ENCODE data around the gene VRK1. TPM values are rescaled to one million over a fixed set of nuclear protein-coding genes. Genes with fewer than 3 reads are reported as not detected.
"Not testable (repeated sequence)": the region's sequence is repeated elsewhere in the genome, so short reads cannot be mapped to it uniquely, and the experiment has no call there.

VRK1 gene
- polyA plus RNA-seq, 2 of the 4 experiments (the other 2 are of a cell fraction): 32.2 to 34.2 TPM

- POLR2A ChIA-PET: no interaction called here
- ATAC-seq (no peak), DNase-seq (ENCODE audit: low read depth in 1 of 2, low spot score in 1 of 2) (no peak), FAIRE-seq (no peak)
- TF ChIP-seq SMC3 (IDR thresholded peaks at IDR 0.05) (no peak), MAX (IDR thresholded peaks at IDR 0.05) (no peak), NPAS2 (CRISPR knock-in tag; IDR thresholded peaks at IDR 0.05; ENCODE audit: borderline replicate concordance) (no peak), RNF2 (IDR thresholded peaks at IDR 0.05; ENCODE audit: borderline replicate concordance, low read depth) (no peak), ESRRA (IDR thresholded peaks at IDR 0.05; ENCODE audit: borderline replicate concordance, low read length) (no peak), SREBF2 (IDR thresholded peaks at IDR 0.05) (no peak), HDAC2 (IDR thresholded peaks at IDR 0.05) (no peak), EHMT2 (IDR thresholded peaks at IDR 0.05; ENCODE audit: low read depth) (no peak), BHLHE40 (IDR thresholded peaks at IDR 0.05; ENCODE audit: low read depth, low read length) (no peak), MAZ (IDR thresholded peaks at IDR 0.05; ENCODE audit: borderline replicate concordance, low read depth, low read length) (no peak), PHF8 (IDR thresholded peaks at IDR 0.05; ENCODE audit: borderline replicate concordance, low read depth) (no peak), HES2 (IDR thresholded peaks at IDR 0.05) (no peak), ELK1 (IDR thresholded peaks at IDR 0.05; ENCODE audit: low read depth, low read length) (no peak), POLR2AphosphoS2 (conservative IDR thresholded peaks at IDR 0.05; ENCODE audit: low read length) (no peak), ZSCAN20 (CRISPR knock-in tag; IDR thresholded peaks at IDR 0.05) (no peak), EP300 (IDR thresholded peaks at IDR 0.05) (no peak)
- CTCF ChIA-PET: no interaction called here
- Histone ChIP-seq H3K4me2 (no peak overlapping the region), H3K27ac (no peak overlapping the region), H3K9me3 (no peaks in the 10 kb centered on the region), H3K4me1 (peaks cover 7% of the 10 kb centered on the region; the same call in 2 of the 3 replicates), H3K4me3 (no peak overlapping the region)
Observed at GRCh38 chr14:96876747-96877146, 79.6 kb downstream of the VRK1 start.

- ChIA-PET CTCF (no interaction called here), POLR2A (no interaction called here)
- TF ChIP-seq BCL3 (IDR thresholded peaks at IDR 0.05) (no peak), FOSL2 (IDR thresholded peaks at IDR 0.05) (no peak), FOSL2 (CRISPR knock-in tag; IDR thresholded peaks at IDR 0.05) (no peak), RNF2 (IDR thresholded peaks at IDR 0.05; ENCODE audit: borderline replicate concordance, low read depth) (no peak), HOXA7 (CRISPR knock-in tag; IDR thresholded peaks at IDR 0.05) (no peak), MAZ (IDR thresholded peaks at IDR 0.05; ENCODE audit: borderline replicate concordance, low read depth, low read length) (no peak), CEBPB (IDR thresholded peaks at IDR 0.05) (no peak), RARB (CRISPR knock-in tag; IDR thresholded peaks at IDR 0.05) (no peak), TP53 (CRISPR knock-in tag; IDR thresholded peaks at IDR 0.05) (no peak), CBX2 (IDR thresholded peaks at IDR 0.05; ENCODE audit: borderline replicate concordance, low read depth) (no peak), EHF (CRISPR knock-in tag; IDR thresholded peaks at IDR 0.05) (no peak), JUNB (IDR thresholded peaks at IDR 0.05) (no peak), KDM5A (IDR thresholded peaks at IDR 0.05) (no peak), CHD2 (IDR thresholded peaks at IDR 0.05; ENCODE audit: low read length, partially characterized antibody) (no peak)
- Histone ChIP-seq H3K4me3 (no peak overlapping the region), H3K27ac (no peak overlapping the region), H3K9me3 (no peaks in the 10 kb centered on the region; the same call in 2 of the 3 replicates), H3K4me2 (no peak overlapping the region), H3K4me1 (peaks cover 2% of the 10 kb centered on the region; the same call in 2 of the 3 replicates)
- WGBS (ENCODE audit: missing lambda C conversion rate): 96% methylated on average over 3 of the region's 3 CpGs
- FAIRE-seq (no peak), DNase-seq (ENCODE audit: low read depth in 1 of 2, low spot score in 1 of 2) (no peak), ATAC-seq (no peak)
Observed at GRCh38 chr14:96881713-96882112, 84.5 kb downstream of the VRK1 start.

- ATAC-seq; H3K4me2 ChIP-seq; H3K9me3 ChIP-seq; DNase-seq (ENCODE audit: low read depth in 1 of 2, low spot score in 1 of 2); POLR2A ChIA-PET; H3K4me1 ChIP-seq; H3K27ac ChIP-seq; H3K4me3 ChIP-seq; FAIRE-seq: not testable (repeated sequence)
- CTCF ChIA-PET: interaction anchor here (1.2 kb wide), 1 partner anchor 10 kb away, joined by 3 read pairs; no protein-coding TSS in a partner anchor
- 95% methylated on average over 5 of the region's 5 CpGs for WGBS (ENCODE audit: missing lambda C conversion rate)
Observed at GRCh38 chr14:96883974-96884373, 86.8 kb downstream of the VRK1 start.

Data from A549 (cell line).